Measurements from ENCODE around the gene MUC13. TPM values are rescaled to one million over a fixed set of nuclear protein-coding genes. Genes with fewer than 3 reads are reported as not detected.

The MUC13 gene
- total and polyA plus RNA-seq, 2 donors from 2014 or later, result 1.9 to 6.4 TPM

- Histone ChIP-seq H3K4me3 (ENCODE audit: low read length in 3 of 3) (no peak overlapping the region), H3K9ac (ENCODE audit: low read length in 3 of 3) (no peak overlapping the region), H3K4me1 (ENCODE audit: control insufficient read depth in 2 of 3, insufficient read depth in 2 of 3, low read depth in 1 of 3, low read length in 3 of 3) (no peaks in the 10 kb centered on the region), H3K9me3 (ENCODE audit: control insufficient read depth in 2 of 3, insufficient read depth in 1 of 3, low read length in 3 of 3) (no peaks in the 10 kb centered on the region), H3K27ac (ENCODE audit: low read depth in 2 of 2, low read length in 2 of 2) (no peak overlapping the region), H3K36me3 (ENCODE audit: control insufficient read depth in 2 of 3, insufficient read depth in 3 of 3, low read length in 3 of 3) (no peaks in the 10 kb centered on the region), H3K27me3 (ENCODE audit: control insufficient read depth, insufficient read depth, low read length) (no peaks in the 10 kb centered on the region)
- TF ChIP-seq CTCF (IDR thresholded peaks at IDR 0.05; ENCODE audit: borderline replicate concordance, extremely low read depth, insufficient read depth), result no peak
- FAIRE-seq (no peak), DNase-seq (no peak)
- intact Hi-C loops (cut with DNase I), result no loop called here
Measured at GRCh38 chr3:124927574-124928045, 6.9 kb downstream of the MUC13 start.

GRCh38 chr3:124926426-124927101, 8.0 kb downstream of the MUC13 start:
- Histone ChIP-seq H3K36me3 (ENCODE audit: control insufficient read depth in 2 of 3, insufficient read depth in 3 of 3, low read length in 3 of 3) (no peaks in the 10 kb centered on the region), H3K9ac (ENCODE audit: low read length in 3 of 3) (no peak overlapping the region), H3K4me1 (ENCODE audit: control insufficient read depth in 2 of 3, insufficient read depth in 2 of 3, low read depth in 1 of 3, low read length in 3 of 3) (no peaks in the 10 kb centered on the region), H3K27ac (ENCODE audit: low read depth in 2 of 2, low read length in 2 of 2) (no peak overlapping the region), H3K27me3 (ENCODE audit: control insufficient read depth, insufficient read depth, low read length) (no peaks in the 10 kb centered on the region), H3K4me3 (ENCODE audit: low read length in 3 of 3) (no peak overlapping the region), H3K9me3 (ENCODE audit: control insufficient read depth in 2 of 3, insufficient read depth in 1 of 3, low read length in 3 of 3) (no peaks in the 10 kb centered on the region)
- FAIRE-seq, result no peak
- no peak for DNase-seq
- TF ChIP-seq CTCF (IDR thresholded peaks at IDR 0.05; ENCODE audit: borderline replicate concordance, extremely low read depth, insufficient read depth), result no peak
- intact Hi-C loops (cut with DNase I), result no loop called here

GRCh38 chr3:124924741-124925140, 9.8 kb downstream of the MUC13 start:
- no peak for TF ChIP-seq CTCF (IDR thresholded peaks at IDR 0.05; ENCODE audit: borderline replicate concordance, extremely low read depth, insufficient read depth)
- Histone ChIP-seq H3K4me1 (ENCODE audit: control insufficient read depth in 2 of 3, insufficient read depth in 2 of 3, low read depth in 1 of 3, low read length in 3 of 3) (no peaks in the 10 kb centered on the region), H3K27ac (ENCODE audit: low read depth in 2 of 2, low read length in 2 of 2) (no peak overlapping the region), H3K4me3 (ENCODE audit: low read length in 3 of 3) (no peak overlapping the region), H3K9ac (ENCODE audit: low read length in 3 of 3) (no peak overlapping the region), H3K9me3 (ENCODE audit: control insufficient read depth in 2 of 3, insufficient read depth in 1 of 3, low read length in 3 of 3) (no peaks in the 10 kb centered on the region), H3K27me3 (ENCODE audit: control insufficient read depth, insufficient read depth, low read length) (no peaks in the 10 kb centered on the region), H3K36me3 (ENCODE audit: control insufficient read depth in 2 of 3, insufficient read depth in 3 of 3, low read length in 3 of 3) (no peaks in the 10 kb centered on the region)
- FAIRE-seq (no peak), DNase-seq (no peak)
- intact Hi-C loops (cut with DNase I), result no loop called here

- no peak for DNase-seq
- Histone ChIP-seq H3K9me3 (ENCODE audit: control insufficient read depth in 2 of 3, insufficient read depth in 1 of 3, low read length in 3 of 3) (no peaks in the 10 kb centered on the region), H3K27ac (ENCODE audit: low read depth in 2 of 2, low read length in 2 of 2) (no peak overlapping the region), H3K9ac (ENCODE audit: low read length in 3 of 3) (no peak overlapping the region), H3K27me3 (ENCODE audit: control insufficient read depth, insufficient read depth, low read length) (no peaks in the 10 kb centered on the region), H3K4me3 (ENCODE audit: low read length in 3 of 3) (no peak overlapping the region), H3K4me1 (ENCODE audit: control insufficient read depth in 2 of 3, insufficient read depth in 2 of 3, low read depth in 1 of 3, low read length in 3 of 3) (no peaks in the 10 kb centered on the region), H3K36me3 (ENCODE audit: control insufficient read depth in 2 of 3, insufficient read depth in 3 of 3, low read length in 3 of 3) (no peaks in the 10 kb centered on the region)
- intact Hi-C loops (cut with DNase I), result no loop called here
- no peak for TF ChIP-seq CTCF (IDR thresholded peaks at IDR 0.05; ENCODE audit: borderline replicate concordance, extremely low read depth, insufficient read depth)
- no peak for FAIRE-seq
Measured at GRCh38 chr3:124923833-124924232, 10.7 kb downstream of the MUC13 start.

All from kidney (tissue), 14 donors.